GM23338 (cell line): ENCODE results near the gene NAA20.

ENCODE experiments used
- CREB1 ChIP-seq: fragments of 250-450 bp; sonication (Bioruptor Pico); IDR thresholded peaks from 2 replicates; pipeline ENCODE4 v1.5.0; 2020; ENCODE audit warnings: low read depth, mild to moderate bottlenecking, moderate library complexity
- EZH2 ChIP-seq: fragments of 200-600 bp; sonication (generic); IDR thresholded peaks from one replicate; pipeline ENCODE4 v1.8.0; 2017; ENCODE audit warnings: antibody characterized with exemption, mild to moderate bottlenecking, low read depth; ENCODE audit not compliant: unreplicated experiment
- EZH2phosphoT487 ChIP-seq: fragments of 200-600 bp; sonication (generic); IDR thresholded peaks from one replicate; pipeline ENCODE4 v1.8.1; 2018; ENCODE audit warnings: antibody characterized with exemption; ENCODE audit not compliant: unreplicated experiment
- JUNB ChIP-seq: IDR thresholded peaks from one replicate; pipeline ENCODE4 v1.6.1; 2016; ENCODE audit warnings: antibody characterized with exemption; ENCODE audit not compliant: unreplicated experiment
- NANOG ChIP-seq: IDR thresholded peaks from 2 replicates; pipeline ENCODE4 v1.6.1; 2016; ENCODE audit warnings: antibody characterized with exemption, borderline replicate concordance
- POLR2AphosphoS5 ChIP-seq: IDR thresholded peaks from 2 replicates; pipeline ENCODE4 v1.6.1; 2016; ENCODE audit warnings: antibody characterized with exemption, low read depth
- TF ChIP-seq, protein P1 (sequence below), 2 experiments: fragments of 200-600 bp in 1 of 2; sonication (generic) in 1 of 2; conservative IDR thresholded peaks; 2 replicates each; pipeline versions ENCODE4 v1.5.1 to v1.6.1; 2016 to 2017; ENCODE audit warnings: antibody characterized with exemption in 2 of 2, low read depth in 2 of 2, mild to moderate bottlenecking in 2 of 2, moderate library complexity in 1 of 2
- TF ChIP-seq, protein P2 (sequence below): IDR thresholded peaks from 2 replicates; pipeline ENCODE4 v1.6.1; 2016; ENCODE audit warnings: antibody characterized with exemption
- TF ChIP-seq, protein P3 (sequence below): IDR thresholded peaks from one replicate; pipeline ENCODE4 v1.6.1; 2018; ENCODE audit warnings: antibody characterized with exemption; ENCODE audit not compliant: unreplicated experiment

DNA sequence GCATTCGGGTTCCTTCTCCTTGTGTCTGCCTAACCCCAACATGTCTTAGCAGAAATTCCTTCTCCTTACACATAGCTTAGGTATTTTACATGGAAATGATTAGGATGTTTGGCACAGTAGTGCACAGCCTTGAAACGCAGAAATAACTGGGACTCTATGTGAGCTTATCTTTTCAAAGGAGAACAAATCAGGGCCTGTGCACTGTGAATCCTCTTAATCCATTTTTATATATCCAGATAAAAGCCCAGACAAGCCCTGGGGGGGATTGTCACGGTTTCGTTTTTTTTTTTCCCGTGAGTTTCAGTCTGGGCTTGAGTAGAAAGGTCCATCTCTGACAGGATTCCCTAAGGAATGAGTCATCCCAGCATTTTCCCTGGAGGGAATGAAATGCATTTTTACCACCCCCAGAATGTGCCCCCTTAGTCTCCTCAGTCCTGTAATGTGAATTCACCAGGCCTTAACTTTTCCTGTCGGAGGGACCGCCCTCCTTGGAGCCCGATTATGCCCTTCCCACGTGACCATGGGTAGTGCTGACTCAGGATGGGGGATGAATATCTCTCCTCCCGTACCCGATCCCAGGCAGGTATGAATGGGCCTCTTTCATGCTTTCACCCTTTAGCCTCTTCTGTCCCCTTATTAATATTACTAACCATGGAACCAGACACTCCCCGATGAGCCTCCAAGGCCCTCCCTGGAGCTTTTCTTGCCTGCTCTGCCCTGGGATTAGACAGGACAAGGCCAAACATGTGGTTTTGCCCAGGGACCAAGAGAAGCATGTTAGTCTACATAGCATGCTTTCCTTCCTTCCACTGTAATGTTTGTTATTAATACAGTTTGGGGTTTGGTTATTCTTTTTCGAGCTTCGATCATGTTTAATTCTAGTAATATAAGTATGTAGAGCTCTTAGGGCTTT lies 23.9 kb upstream of the NAA20 start:
- TF ChIP-seq POLR2AphosphoS5 (no peak), EZH2 (no peak), JUNB (no peak), CREB1 (CRISPR knock-in tag) (no peak), EZH2phosphoT487 (no peak), NANOG (no peak)
- TF ChIP-seq, protein P1, sequence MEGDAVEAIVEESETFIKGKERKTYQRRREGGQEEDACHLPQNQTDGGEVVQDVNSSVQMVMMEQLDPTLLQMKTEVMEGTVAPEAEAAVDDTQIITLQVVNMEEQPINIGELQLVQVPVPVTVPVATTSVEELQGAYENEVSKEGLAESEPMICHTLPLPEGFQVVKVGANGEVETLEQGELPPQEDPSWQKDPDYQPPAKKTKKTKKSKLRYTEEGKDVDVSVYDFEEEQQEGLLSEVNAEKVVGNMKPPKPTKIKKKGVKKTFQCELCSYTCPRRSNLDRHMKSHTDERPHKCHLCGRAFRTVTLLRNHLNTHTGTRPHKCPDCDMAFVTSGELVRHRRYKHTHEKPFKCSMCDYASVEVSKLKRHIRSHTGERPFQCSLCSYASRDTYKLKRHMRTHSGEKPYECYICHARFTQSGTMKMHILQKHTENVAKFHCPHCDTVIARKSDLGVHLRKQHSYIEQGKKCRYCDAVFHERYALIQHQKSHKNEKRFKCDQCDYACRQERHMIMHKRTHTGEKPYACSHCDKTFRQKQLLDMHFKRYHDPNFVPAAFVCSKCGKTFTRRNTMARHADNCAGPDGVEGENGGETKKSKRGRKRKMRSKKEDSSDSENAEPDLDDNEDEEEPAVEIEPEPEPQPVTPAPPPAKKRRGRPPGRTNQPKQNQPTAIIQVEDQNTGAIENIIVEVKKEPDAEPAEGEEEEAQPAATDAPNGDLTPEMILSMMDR (conservative IDR thresholded peaks at IDR 0.05; ENCODE audit: low read depth in 2 of 2), result no peak
- TF ChIP-seq, protein P2, sequence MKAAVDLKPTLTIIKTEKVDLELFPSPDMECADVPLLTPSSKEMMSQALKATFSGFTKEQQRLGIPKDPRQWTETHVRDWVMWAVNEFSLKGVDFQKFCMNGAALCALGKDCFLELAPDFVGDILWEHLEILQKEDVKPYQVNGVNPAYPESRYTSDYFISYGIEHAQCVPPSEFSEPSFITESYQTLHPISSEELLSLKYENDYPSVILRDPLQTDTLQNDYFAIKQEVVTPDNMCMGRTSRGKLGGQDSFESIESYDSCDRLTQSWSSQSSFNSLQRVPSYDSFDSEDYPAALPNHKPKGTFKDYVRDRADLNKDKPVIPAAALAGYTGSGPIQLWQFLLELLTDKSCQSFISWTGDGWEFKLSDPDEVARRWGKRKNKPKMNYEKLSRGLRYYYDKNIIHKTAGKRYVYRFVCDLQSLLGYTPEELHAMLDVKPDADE, result no peak
- TF ChIP-seq, protein P3, sequence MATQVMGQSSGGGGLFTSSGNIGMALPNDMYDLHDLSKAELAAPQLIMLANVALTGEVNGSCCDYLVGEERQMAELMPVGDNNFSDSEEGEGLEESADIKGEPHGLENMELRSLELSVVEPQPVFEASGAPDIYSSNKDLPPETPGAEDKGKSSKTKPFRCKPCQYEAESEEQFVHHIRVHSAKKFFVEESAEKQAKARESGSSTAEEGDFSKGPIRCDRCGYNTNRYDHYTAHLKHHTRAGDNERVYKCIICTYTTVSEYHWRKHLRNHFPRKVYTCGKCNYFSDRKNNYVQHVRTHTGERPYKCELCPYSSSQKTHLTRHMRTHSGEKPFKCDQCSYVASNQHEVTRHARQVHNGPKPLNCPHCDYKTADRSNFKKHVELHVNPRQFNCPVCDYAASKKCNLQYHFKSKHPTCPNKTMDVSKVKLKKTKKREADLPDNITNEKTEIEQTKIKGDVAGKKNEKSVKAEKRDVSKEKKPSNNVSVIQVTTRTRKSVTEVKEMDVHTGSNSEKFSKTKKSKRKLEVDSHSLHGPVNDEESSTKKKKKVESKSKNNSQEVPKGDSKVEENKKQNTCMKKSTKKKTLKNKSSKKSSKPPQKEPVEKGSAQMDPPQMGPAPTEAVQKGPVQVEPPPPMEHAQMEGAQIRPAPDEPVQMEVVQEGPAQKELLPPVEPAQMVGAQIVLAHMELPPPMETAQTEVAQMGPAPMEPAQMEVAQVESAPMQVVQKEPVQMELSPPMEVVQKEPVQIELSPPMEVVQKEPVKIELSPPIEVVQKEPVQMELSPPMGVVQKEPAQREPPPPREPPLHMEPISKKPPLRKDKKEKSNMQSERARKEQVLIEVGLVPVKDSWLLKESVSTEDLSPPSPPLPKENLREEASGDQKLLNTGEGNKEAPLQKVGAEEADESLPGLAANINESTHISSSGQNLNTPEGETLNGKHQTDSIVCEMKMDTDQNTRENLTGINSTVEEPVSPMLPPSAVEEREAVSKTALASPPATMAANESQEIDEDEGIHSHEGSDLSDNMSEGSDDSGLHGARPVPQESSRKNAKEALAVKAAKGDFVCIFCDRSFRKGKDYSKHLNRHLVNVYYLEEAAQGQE, result no peak
